Esophagus squamous epithelium (tissue), 4 donors: ENCODE results near the gene BPIFB1.

Experiments
- POLR2A ChIP-seq, 4 donors: fragments of 450-650 bp; IDR thresholded peaks; one replicate each; pipeline ENCODE4 v1.6.1; 2017; ENCODE audit warnings: antibody characterized with exemption in 4 of 4, mild to moderate bottlenecking in 4 of 4, moderate library complexity in 3 of 4
- TF ChIP-seq, protein P1 (sequence below), 6 experiments: fragments of 450-650 bp in 4 of 6; fragments of 200-600 bp in 2 of 6; sonication (generic) in 2 of 6; IDR thresholded peaks; one replicate each; pipeline ENCODE4 v1.5.1; 2016 to 2019; ENCODE audit warnings: antibody characterized with exemption in 6 of 6, mild to moderate bottlenecking in 4 of 6, moderate library complexity in 4 of 6

DNA sequence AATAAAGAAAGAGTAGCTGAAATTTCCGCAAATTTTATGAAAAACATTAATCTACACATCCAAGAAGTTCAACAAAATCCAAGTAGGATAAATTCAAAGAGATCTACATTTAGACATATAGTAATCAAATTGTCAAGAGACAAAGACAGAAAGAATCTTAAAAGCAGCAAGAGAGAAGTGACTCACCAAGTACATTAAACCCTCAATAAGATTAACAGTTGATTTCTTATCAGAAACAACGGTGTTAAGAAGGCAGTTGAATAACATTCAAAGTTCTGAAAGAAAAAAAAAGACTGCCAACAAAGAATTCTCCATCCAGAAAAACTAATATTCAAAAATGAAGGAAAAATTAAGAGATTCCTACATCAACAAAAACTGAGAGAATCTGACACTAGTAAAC, 28.0 kb upstream of the BPIFB1 start:
- TF ChIP-seq, protein P1, sequence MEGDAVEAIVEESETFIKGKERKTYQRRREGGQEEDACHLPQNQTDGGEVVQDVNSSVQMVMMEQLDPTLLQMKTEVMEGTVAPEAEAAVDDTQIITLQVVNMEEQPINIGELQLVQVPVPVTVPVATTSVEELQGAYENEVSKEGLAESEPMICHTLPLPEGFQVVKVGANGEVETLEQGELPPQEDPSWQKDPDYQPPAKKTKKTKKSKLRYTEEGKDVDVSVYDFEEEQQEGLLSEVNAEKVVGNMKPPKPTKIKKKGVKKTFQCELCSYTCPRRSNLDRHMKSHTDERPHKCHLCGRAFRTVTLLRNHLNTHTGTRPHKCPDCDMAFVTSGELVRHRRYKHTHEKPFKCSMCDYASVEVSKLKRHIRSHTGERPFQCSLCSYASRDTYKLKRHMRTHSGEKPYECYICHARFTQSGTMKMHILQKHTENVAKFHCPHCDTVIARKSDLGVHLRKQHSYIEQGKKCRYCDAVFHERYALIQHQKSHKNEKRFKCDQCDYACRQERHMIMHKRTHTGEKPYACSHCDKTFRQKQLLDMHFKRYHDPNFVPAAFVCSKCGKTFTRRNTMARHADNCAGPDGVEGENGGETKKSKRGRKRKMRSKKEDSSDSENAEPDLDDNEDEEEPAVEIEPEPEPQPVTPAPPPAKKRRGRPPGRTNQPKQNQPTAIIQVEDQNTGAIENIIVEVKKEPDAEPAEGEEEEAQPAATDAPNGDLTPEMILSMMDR (IDR thresholded peaks at IDR 0.05), result no peak
- TF ChIP-seq POLR2A (IDR thresholded peaks at IDR 0.05), result no peak
